Keratinocyte (primary cell): ENCODE measurements around the gene GRPEL1. TPM values are rescaled to one million over a fixed set of nuclear protein-coding genes. Genes with fewer than 3 reads are reported as not detected.

Experiments
- DNase-seq: peaks from one replicate; pipeline ENCODE4 v3.0.0-alpha.2; 2011; ENCODE audit warnings: low read depth, missing footprints, low spot score
- FAIRE-seq: peaks from 2 replicates; lab custom pipeline; 2011; peaks lifted over from hg19 to GRCh38; lab: Jason Lieb, UNC
- H2AFZ ChIP-seq: 2 replicates; pipeline ENCODE4 v1.6.0; 2012; ENCODE audit warnings: low read length, control low read depth, inconsistent platforms; ENCODE audit not compliant: control insufficient read depth
- H3K27ac ChIP-seq: 2 replicates; pipeline ENCODE4 v1.5.1; 2011; ENCODE audit warnings: low read length; ENCODE audit not compliant: control insufficient read depth, insufficient read depth
- H3K27me3 ChIP-seq: 3 replicates; pipeline ENCODE4 v1.6.0; 2011; ENCODE audit warnings: low read length; ENCODE audit not compliant: control insufficient read depth, insufficient read depth; ENCODE audit errors: extremely low read depth
- H3K36me3 ChIP-seq, 2 experiments: 2 replicates in 1 of 2; 3 replicates in 1 of 2; pipeline ENCODE4 v1.5.1; 2011; ENCODE audit warnings: low read length in 2 of 2, mild to moderate bottlenecking in 1 of 2; ENCODE audit not compliant: control insufficient read depth in 2 of 2, insufficient read depth in 2 of 2; ENCODE audit errors: extremely low read depth in 1 of 2
- H3K4me1 ChIP-seq: 3 replicates; pipeline ENCODE4 v1.5.1; 2011; ENCODE audit warnings: low read length; ENCODE audit not compliant: control insufficient read depth, insufficient read depth; ENCODE audit errors: extremely low read depth
- H3K4me2 ChIP-seq: 3 replicates; pipeline ENCODE4 v1.6.0; 2011; ENCODE audit warnings: low read depth, low read length; ENCODE audit not compliant: control insufficient read depth, insufficient read depth; ENCODE audit errors: extremely low read depth
- H3K4me3 ChIP-seq, 3 experiments: fragments of 200-600 bp in 1 of 3; sonication (generic) in 1 of 3; 2 replicates in 2 of 3; 3 replicates in 1 of 3; pipeline ENCODE4 v1.5.1; 2011 to 2016; ENCODE audit warnings: low read length in 3 of 3, mild to moderate bottlenecking in 3 of 3, control low read depth in 2 of 3, inconsistent platforms in 1 of 3, low read depth in 1 of 3, mixed read lengths in 1 of 3, mixed run types in 1 of 3, moderate library complexity in 1 of 3; ENCODE audit not compliant: control insufficient read depth in 2 of 3, insufficient read depth in 2 of 3; ENCODE audit errors: extremely low read depth in 1 of 3
- H3K79me2 ChIP-seq: 2 replicates; pipeline ENCODE4 v1.6.0; 2012; ENCODE audit warnings: low read length; ENCODE audit not compliant: control insufficient read depth, insufficient read depth
- H3K9ac ChIP-seq: 3 replicates; pipeline ENCODE4 v1.6.0; 2011; ENCODE audit warnings: low read length; ENCODE audit not compliant: control insufficient read depth, insufficient read depth; ENCODE audit errors: extremely low read depth
- H3K9me1 ChIP-seq: 3 replicates; pipeline ENCODE4 v1.6.0; 2011; ENCODE audit warnings: low read length; ENCODE audit not compliant: control insufficient read depth, insufficient read depth; ENCODE audit errors: extremely low read depth
- H3K9me3 ChIP-seq: 2 replicates; pipeline ENCODE4 v1.5.1; 2012; ENCODE audit warnings: low read depth, low read length; ENCODE audit not compliant: control insufficient read depth
- H4K20me1 ChIP-seq: 3 replicates; pipeline ENCODE4 v1.6.0; 2011; ENCODE audit warnings: low read length; ENCODE audit not compliant: control insufficient read depth, insufficient read depth; ENCODE audit errors: extremely low read depth
- EZH2 ChIP-seq: IDR thresholded peaks from one replicate; pipeline ENCODE4 v1.6.1; 2012; ENCODE audit warnings: inconsistent platforms, mild to moderate bottlenecking, low read length, moderate library complexity
- dilution Hi-C: fragments of 300-500 bp; cut with MboI; formaldehyde crosslinking; loops from one replicate; pipeline ENCODE4 v1.7.0; 2020; ENCODE audit warnings: low sequenced_read_pairs; ENCODE audit not compliant: extremely low pct_ligation_motif_present
- polyA plus RNA-seq, 5 experiments: library from polyadenylated mRNA; depleted of rRNA in 3 of 5; stranded (reverse) in 3 of 5; stranded (forward) in 1 of 5; unstranded in 1 of 5; fragments of >200 nt; gene quantifications; 1 replicate in 1 of 5; 2 replicates in 3 of 5; 3 replicates in 1 of 5; pipeline versions ENCODE4 v1.2.1 to v1.2.3, GENCODE V29; 2011 to 2012; ENCODE audit warnings: missing spikeins in 2 of 5, low read depth in 1 of 5, low replicate concordance in 1 of 5
- TF ChIP-seq, protein P1 (sequence below), 3 experiments: IDR thresholded peaks in 1 of 3; conservative IDR thresholded peaks in 1 of 3; optimal IDR thresholded peaks in 1 of 3; 2 replicates in 2 of 3; 3 replicates in 1 of 3; pipeline versions ENCODE3 to v1.5.1; 2011; ENCODE audit warnings: low read length in 3 of 3, mild to moderate bottlenecking in 3 of 3, moderate library complexity in 2 of 3, control low read depth in 1 of 3, inconsistent platforms in 1 of 3; ENCODE audit not compliant: insufficient read depth in 2 of 3; ENCODE audit errors: extremely low read depth in 1 of 3

GRPEL1 gene
- polyA plus RNA-seq, 1 donor (not counting 4 experiments of a cell fraction or from before 2014, with no cell fraction given): 59.1 TPM

DNA sequence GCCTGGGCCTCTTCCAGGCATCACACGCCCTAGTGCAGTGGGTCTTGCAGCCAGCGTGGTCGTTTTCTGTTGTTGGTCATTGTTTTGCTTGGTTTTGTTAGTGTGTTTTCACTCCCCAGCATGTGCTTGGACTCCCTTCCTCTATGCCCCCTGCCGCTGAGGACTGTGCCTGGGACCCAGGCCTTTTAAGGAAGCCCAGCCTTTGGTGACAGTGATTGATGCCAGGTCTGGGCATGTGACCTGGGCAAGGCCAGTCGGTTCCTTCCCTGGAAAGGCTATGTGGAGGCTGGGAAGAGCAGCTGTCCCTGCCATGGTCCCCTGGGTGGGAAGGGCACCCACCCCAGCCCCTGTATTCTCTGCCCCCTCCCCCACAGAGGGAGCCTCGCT, 8.8 kb upstream of the GRPEL1 start:
- Histone ChIP-seq H3K79me2 (no peaks in the 10 kb centered on the region), H3K4me3 (no peak overlapping the region), H4K20me1 (no peaks in the 10 kb centered on the region), H3K9me3 (no peaks in the 10 kb centered on the region), H3K27me3 (peaks cover 7% of the 10 kb centered on the region), H3K27ac (no peak overlapping the region), H3K9ac (no peak overlapping the region), H3K4me2 (no peak overlapping the region), H2AFZ (no peak overlapping the region), H3K9me1 (no peaks in the 10 kb centered on the region), H3K4me1 (no peaks in the 10 kb centered on the region), H3K36me3 (no peaks in the 10 kb centered on the region)
- FAIRE-seq (no peak), DNase-seq (no peak)
- dilution Hi-C loops: no loop called here
- TF ChIP-seq, protein P1, sequence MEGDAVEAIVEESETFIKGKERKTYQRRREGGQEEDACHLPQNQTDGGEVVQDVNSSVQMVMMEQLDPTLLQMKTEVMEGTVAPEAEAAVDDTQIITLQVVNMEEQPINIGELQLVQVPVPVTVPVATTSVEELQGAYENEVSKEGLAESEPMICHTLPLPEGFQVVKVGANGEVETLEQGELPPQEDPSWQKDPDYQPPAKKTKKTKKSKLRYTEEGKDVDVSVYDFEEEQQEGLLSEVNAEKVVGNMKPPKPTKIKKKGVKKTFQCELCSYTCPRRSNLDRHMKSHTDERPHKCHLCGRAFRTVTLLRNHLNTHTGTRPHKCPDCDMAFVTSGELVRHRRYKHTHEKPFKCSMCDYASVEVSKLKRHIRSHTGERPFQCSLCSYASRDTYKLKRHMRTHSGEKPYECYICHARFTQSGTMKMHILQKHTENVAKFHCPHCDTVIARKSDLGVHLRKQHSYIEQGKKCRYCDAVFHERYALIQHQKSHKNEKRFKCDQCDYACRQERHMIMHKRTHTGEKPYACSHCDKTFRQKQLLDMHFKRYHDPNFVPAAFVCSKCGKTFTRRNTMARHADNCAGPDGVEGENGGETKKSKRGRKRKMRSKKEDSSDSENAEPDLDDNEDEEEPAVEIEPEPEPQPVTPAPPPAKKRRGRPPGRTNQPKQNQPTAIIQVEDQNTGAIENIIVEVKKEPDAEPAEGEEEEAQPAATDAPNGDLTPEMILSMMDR (optimal IDR thresholded peaks at IDR 0.05 in 1 of 3, IDR thresholded peaks at IDR 0.05 in 1 of 3, conservative IDR thresholded peaks at IDR 0.05 in 1 of 3; ENCODE audit: extremely low read depth in 1 of 3, insufficient read depth in 2 of 3, low read length in 3 of 3): no peak
- no peak for TF ChIP-seq EZH2

DNA sequence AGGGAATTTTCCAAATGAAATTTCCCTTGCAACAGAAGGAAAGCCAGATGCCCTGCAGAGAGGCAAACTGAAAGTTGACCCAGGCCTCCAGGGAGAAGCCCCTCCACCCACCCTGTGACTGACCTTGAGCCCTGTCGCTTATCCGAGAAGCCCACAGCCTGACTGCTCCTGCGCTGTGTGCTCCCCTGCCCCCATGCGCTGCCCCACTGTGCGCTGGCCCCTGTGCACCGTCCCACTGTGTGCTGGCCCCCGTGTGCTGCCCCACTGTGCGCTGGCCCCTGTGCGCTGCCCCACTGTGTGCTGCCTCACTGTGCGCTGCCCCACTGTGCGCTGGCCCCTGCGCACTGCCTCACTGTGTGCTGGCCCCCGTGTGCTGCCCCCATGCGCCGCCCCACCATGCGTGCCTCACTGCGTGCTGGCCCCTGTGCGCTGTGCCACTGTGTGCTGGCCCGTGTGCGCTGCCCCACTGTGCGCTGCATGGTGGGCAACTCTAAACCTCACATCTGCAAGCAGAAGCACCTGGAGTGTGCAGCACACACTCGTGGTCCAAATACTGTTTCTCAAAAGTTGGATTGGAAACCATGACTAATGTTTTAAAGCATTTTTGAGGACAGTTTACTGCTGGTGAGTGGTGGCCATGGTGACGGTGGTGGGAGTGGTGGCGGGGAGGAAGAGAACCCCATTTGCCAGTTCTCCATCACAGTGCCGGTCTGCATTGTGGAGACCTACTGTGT, 8.3 kb upstream of the GRPEL1 start:
- H3K4me1 ChIP-seq: no peaks in the 10 kb centered on the region

More for the DNA sequence above, 8.3 kb upstream of the GRPEL1 start:
- no peak for TF ChIP-seq EZH2
- TF ChIP-seq, protein P1 (optimal IDR thresholded peaks at IDR 0.05 in 1 of 3, IDR thresholded peaks at IDR 0.05 in 1 of 3, conservative IDR thresholded peaks at IDR 0.05 in 1 of 3; ENCODE audit: extremely low read depth in 1 of 3, insufficient read depth in 2 of 3, low read length in 3 of 3): no peak
- no peak overlapping the region for H2AFZ ChIP-seq
- DNase-seq (no peak), FAIRE-seq (no peak)
- dilution Hi-C loops: no loop called here
- H3K9ac ChIP-seq: no peak overlapping the region
- H4K20me1 ChIP-seq: no peaks in the 10 kb centered on the region
- no peaks in the 10 kb centered on the region for H3K9me3 ChIP-seq
- H3K79me2 ChIP-seq: no peaks in the 10 kb centered on the region
- H3K27me3 ChIP-seq: peaks cover 2% of the 10 kb centered on the region
- no peak overlapping the region for H3K4me3 ChIP-seq
- no peaks in the 10 kb centered on the region for H3K36me3 ChIP-seq
- H3K9me1 ChIP-seq: no peaks in the 10 kb centered on the region
- H3K4me2 ChIP-seq: no peak overlapping the region
- no peak overlapping the region for H3K27ac ChIP-seq
